ENCODE results near the gene MMS19. TPM values are rescaled to one million over a fixed set of nuclear protein-coding genes. Genes with fewer than 3 reads are reported as not detected.

Gene MMS19, protein sequence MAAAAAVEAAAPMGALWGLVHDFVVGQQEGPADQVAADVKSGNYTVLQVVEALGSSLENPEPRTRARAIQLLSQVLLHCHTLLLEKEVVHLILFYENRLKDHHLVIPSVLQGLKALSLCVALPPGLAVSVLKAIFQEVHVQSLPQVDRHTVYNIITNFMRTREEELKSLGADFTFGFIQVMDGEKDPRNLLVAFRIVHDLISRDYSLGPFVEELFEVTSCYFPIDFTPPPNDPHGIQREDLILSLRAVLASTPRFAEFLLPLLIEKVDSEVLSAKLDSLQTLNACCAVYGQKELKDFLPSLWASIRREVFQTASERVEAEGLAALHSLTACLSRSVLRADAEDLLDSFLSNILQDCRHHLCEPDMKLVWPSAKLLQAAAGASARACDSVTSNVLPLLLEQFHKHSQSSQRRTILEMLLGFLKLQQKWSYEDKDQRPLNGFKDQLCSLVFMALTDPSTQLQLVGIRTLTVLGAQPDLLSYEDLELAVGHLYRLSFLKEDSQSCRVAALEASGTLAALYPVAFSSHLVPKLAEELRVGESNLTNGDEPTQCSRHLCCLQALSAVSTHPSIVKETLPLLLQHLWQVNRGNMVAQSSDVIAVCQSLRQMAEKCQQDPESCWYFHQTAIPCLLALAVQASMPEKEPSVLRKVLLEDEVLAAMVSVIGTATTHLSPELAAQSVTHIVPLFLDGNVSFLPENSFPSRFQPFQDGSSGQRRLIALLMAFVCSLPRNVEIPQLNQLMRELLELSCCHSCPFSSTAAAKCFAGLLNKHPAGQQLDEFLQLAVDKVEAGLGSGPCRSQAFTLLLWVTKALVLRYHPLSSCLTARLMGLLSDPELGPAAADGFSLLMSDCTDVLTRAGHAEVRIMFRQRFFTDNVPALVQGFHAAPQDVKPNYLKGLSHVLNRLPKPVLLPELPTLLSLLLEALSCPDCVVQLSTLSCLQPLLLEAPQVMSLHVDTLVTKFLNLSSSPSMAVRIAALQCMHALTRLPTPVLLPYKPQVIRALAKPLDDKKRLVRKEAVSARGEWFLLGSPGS
- total RNA-seq (2014; rRNA removed; shearing (Covaris generic)): 60.5 and 71.3 TPM in 2 replicates

DNA sequence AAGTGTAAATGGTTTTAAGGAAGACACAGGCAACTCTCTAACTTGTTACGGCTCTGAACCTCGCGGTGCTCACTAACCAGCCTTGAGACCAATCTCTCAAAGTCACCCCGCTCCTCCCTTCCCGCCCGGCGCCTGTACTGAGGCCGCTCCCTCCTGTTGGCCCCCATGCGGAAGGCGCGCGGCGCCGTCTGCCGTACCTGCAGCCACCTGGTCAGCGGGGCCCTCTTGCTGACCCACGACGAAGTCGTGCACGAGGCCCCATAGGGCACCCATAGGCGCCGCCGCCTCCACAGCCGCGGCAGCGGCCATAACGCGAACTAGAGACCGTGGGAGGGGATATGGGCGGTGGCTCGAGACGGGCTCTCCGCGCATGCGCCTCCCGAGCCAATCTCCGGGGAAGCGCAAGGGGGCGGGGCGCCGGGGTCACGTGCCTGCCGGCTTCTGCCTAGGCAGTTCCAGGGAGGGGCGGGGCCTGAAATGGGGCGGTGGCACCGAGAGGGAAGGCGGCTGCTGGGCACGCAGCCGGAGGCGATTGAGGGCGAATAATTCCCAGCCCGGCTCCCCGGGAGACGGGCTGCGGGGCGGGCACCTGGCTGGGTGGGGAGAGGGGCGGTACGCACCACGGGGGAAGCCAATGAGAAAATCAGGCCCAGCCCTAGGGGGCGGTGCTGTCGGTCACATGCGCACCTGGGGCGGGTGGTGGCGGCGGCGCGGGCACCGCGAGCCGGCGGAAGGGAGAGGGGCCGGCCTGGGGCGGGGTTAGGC lies at the start of gene MMS19:
Gene MMS19, minus strand, starts transcription at position 347 of the 765 bp plus-strand sequence. Its CDS starts 38 bp downstream, at position 309.
- Histone ChIP-seq H3K27ac (peak within 1 kb of the TSS; percentile 14), H3K9me3 (replicated peaks) (no peaks in the 10 kb centered on the region), H3K4me3 (peak within 1 kb of the TSS; percentile 73), H3K4me1 (replicated peaks) (peaks cover 9% of the 10 kb centered on the region; the same call in 1 of the 2 replicates), H3K36me3 (0 out of 2 replicates have a peak, but pooled peaks cover 15% of the 10 kb centered on the region), H3K27me3 (replicated peaks) (no peaks in the 10 kb centered on the region)
- DNase-seq (ENCODE audit: low read depth in 1 of 2, low spot score in 2 of 2): peak; percentile 96 to 100

DNA sequence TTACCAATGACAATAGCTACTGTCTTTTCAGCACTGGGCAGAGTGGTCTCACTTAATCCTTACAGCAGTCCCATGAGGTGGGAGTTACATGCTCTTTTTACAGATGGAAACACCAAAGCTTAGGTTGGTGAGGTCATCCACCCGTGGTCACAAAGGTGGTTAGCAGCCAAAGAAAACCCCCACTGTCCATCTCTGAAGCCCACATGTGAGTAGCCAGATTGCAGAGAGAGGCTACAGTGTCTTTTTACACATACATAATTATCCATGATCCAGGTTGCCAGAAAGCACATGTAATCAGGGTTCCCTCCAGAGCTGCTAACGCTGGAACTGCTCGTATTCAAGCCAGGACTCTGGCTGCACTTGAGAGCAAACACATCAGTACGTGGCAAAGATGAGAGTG lies 49.7 kb upstream of the MMS19 start:
- no peaks in the 10 kb centered on the region for H3K27me3 ChIP-seq (replicated peaks)
- DNase-seq (ENCODE audit: low read depth in 1 of 2, low spot score in 2 of 2): no peak
- H3K4me3 ChIP-seq: no peak overlapping the region
- H3K4me1 ChIP-seq (replicated peaks): peaks cover 9% of the 10 kb centered on the region
- no peak overlapping the region for H3K27ac ChIP-seq
- no peaks in the 10 kb centered on the region for H3K36me3 ChIP-seq
- H3K9me3 ChIP-seq (replicated peaks): no peaks in the 10 kb centered on the region

DNA sequence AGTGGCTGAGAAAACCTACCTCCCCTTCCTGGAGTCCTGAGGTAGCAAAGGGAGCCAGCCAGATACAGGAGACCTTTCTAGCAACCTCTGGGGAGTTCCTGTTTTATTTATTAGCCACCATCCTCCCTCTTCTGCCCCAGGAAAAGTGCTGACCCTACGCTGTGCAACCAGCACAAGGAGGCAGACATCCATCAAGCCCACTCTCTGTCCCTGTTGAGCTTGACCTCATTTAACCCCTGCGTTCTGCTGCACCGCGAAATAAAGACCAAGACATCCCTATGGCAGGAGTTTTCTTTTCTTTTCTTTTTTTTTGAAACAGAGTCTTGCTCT lies 49.0 kb upstream of the MMS19 start:
- Histone ChIP-seq H3K4me1 (replicated peaks) (peaks cover 16% of the 10 kb centered on the region), H3K4me3 (no peak overlapping the region), H3K9me3 (replicated peaks) (no peaks in the 10 kb centered on the region), H3K27ac (no peak overlapping the region), H3K27me3 (replicated peaks) (no peaks in the 10 kb centered on the region), H3K36me3 (no peaks in the 10 kb centered on the region)
- DNase-seq (ENCODE audit: low read depth in 1 of 2, low spot score in 2 of 2): no peak

DNA sequence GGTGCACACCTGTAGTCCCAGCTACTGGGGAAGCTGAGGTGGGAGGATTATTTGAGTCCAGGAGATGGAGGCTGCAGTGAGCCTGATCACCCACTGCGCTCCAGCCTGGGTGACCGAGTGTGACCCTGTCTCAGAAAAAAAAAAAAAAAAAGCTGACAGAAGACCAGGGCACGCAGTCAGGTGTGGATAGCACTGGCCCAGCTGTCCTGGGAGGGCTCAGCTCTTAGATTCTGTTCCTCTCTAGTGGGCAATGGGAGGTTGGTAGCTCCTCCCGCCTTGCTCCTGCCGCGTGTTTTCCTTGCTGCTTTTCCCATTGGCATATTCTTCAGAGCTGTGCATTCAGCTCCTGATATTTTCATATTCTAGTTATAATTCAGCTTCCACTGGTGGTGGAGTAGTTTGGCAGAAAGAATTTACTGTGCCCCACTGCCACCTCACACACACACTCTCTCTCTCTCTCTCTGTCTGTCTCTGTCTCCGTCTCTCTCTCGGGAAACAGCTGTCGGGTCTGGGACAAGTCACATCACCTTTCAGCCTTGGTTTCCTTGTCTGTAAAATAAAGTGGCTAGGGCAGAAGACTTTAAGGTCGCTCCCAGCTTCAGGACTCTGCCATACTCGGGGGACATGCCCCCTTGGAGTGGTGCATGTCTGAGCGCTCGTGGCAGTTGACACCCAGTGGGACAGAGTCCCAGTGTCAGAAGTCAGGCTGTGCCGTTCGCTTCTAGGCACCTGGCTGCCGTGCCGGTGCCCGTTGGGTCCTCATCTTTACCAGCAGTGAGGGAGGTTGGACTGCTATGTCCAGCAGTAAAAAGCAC lies 48.4 kb upstream of the MMS19 start:
- Histone ChIP-seq H3K27me3 (replicated peaks) (no peaks in the 10 kb centered on the region), H3K27ac (no peak overlapping the region), H3K4me1 (replicated peaks) (peaks cover 22% of the 10 kb centered on the region), H3K36me3 (no peaks in the 10 kb centered on the region), H3K9me3 (replicated peaks) (no peaks in the 10 kb centered on the region), H3K4me3 (no peak overlapping the region)
- no peak for DNase-seq (ENCODE audit: low read depth in 1 of 2, low spot score in 2 of 2)

DNA sequence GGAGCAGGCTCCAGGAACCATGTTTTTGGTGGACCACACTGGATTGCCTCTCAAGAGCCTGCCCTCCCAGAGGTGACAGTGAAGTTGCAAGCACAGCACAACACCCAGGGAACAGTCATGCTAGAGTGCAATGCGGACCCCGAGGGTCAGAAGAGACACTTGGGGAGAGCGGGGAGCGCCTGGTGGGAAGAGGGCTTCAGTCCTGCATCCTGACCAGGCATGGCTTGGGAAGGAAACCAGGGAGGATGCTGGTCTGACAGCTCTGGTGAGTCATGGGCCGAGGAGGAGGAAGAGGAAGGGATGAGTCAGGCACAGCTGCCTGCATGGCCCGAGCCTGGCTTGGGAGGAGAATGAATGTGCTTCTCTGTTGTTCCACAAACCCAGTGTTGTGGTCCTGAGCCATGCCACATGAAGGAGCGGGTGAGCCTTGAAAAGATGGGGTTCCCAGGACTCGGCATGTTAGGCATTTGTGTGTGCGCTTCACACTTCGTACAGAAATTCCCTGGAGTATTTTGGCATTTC lies 44.9 kb upstream of the MMS19 start:
- Histone ChIP-seq H3K36me3 (no peaks in the 10 kb centered on the region), H3K4me3 (no peak overlapping the region), H3K9me3 (replicated peaks) (no peaks in the 10 kb centered on the region), H3K4me1 (replicated peaks) (peaks cover 25% of the 10 kb centered on the region), H3K27me3 (replicated peaks) (no peaks in the 10 kb centered on the region), H3K27ac (peak overlapping the region; percentile 71)
- peak; percentile 83 to 93 for DNase-seq (ENCODE audit: low read depth in 1 of 2, low spot score in 2 of 2)

DNA sequence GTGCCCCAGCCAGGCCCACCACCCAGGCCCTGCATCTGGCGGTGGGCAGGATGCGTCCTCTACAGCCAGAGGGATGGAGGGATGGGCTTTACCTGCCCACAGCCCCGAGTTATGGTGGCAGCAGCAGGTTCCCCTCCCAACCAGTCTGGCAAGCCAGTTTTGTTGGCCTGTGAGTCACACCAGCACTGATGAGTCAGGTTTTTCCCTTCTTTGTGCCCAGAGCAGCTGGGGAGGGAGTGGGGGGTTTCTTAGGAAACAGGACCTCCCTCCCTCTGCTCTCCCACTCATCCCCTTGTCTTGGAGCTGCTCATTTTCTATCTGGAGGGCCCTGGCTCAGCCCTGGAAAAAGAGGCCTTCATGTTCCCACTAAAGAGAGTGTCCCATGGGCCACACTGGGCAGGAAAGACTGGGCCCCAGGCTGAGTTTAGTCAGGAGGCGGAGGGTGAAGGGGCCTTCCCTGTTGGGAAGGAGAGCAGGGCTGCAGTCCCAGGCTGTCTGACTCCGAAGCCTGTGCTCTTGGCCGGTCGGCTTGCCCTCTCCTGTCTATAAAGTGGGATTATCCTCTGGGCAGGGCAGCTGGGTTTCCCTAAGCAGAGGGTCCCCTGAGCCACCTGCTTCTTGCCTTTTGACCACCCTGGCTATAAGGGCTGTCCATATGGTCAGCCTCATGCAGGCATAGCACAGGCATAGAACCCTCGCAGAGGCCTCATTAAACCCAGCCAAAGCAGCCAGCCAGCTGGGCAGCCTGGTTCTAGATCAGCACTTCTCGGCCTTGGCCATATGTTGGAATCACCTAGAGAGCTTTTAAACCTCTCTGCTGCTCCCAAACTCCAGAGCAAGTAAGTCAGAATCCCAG lies 44.2 kb upstream of the MMS19 start:
- peak; percentile 86 to 90 for DNase-seq (ENCODE audit: low read depth in 1 of 2, low spot score in 2 of 2)
- no peaks in the 10 kb centered on the region for H3K36me3 ChIP-seq
- H3K4me3 ChIP-seq: no peak overlapping the region
- no peaks in the 10 kb centered on the region for H3K27me3 ChIP-seq (replicated peaks)
- H3K9me3 ChIP-seq (replicated peaks): no peaks in the 10 kb centered on the region
- H3K4me1 ChIP-seq (replicated peaks): peaks cover 25% of the 10 kb centered on the region
- H3K27ac ChIP-seq: peak overlapping the region; percentile 71

DNA sequence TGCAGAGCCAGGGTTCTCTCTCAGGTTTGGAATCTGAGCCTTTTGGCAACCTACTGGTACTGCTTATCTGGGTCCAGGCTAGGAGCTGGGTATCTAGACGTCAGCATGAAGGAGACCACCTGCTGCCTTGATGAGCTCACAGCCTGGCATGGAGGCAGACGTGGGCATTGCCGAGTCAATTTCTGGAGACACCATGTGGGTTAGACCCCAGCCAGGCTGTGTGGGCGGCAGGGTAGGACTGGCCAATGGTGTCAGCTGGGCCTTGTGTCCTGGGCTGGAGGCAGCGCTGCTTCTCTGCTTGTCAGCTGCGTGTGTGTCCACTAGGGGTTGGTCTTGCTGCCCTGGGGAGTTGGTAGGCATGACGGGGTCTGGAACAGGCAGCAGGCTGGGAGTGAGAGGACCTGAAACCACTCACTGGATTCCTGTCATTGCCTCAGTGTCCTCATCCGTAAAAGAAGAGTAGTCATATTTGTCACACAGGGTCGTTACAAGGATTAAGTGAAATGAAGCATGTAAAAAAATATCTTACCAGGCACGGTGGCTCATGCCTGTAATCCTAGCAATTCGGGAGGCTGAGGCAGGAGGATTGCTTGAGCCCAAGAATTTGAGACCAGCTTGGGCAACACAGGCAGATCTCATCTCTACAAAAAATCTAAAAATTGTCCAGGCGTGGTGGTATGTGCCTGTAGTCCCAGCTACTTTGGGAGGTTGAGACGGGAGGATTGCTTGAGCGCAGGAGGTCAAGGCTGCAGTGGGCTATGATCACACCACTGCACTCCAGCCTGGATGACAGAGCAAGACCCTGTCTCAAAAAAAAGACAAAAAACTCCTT lies 42.7 kb upstream of the MMS19 start:
- Histone ChIP-seq H3K4me1 (replicated peaks) (peaks cover 25% of the 10 kb centered on the region), H3K9me3 (replicated peaks) (no peaks in the 10 kb centered on the region), H3K27me3 (replicated peaks) (no peaks in the 10 kb centered on the region), H3K27ac (no peak overlapping the region), H3K4me3 (no peak overlapping the region), H3K36me3 (no peaks in the 10 kb centered on the region)
- no peak for DNase-seq (ENCODE audit: low read depth in 1 of 2, low spot score in 2 of 2)

DNA sequence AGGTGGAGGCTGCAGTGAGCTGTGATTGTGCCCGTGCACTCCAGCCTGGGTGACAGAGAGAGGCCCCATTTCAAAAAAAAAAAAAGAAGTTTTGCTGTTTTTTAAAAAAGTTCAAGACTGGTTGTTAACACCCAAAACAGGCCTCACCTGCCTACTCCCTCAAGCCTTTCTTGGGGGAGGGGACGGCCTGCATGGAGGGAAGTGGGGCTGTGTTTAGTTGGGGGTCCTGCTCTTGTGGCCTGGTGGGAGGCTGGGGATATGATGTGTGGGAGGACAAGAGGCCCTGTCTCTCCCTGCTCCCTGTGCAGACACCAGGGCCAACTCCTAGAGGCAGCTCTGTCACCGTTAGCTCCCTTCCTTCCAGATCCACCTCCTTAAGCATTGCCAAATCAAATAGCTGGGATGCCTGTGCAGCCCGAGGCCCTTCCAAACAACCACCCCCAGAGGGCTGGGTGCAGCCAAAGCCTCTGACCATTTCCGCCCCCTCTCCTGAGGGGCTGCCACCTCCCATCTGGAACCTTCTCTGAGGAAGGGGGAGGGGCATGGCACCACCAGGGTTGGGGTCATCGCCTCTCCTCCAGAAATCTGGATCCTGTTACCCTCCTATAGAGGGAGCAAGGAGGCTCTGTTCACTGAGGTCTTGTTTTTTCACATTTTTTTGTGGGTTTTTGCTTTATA lies 41.4 kb upstream of the MMS19 start:
- no peak overlapping the region for H3K4me3 ChIP-seq
- H3K4me1 ChIP-seq (replicated peaks): peaks cover 25% of the 10 kb centered on the region
- H3K9me3 ChIP-seq (replicated peaks): no peaks in the 10 kb centered on the region
- no peak overlapping the region for H3K27ac ChIP-seq
- no peaks in the 10 kb centered on the region for H3K27me3 ChIP-seq (replicated peaks)
- DNase-seq (ENCODE audit: low read depth in 1 of 2, low spot score in 2 of 2): no peak
- H3K36me3 ChIP-seq: no peaks in the 10 kb centered on the region

DNA sequence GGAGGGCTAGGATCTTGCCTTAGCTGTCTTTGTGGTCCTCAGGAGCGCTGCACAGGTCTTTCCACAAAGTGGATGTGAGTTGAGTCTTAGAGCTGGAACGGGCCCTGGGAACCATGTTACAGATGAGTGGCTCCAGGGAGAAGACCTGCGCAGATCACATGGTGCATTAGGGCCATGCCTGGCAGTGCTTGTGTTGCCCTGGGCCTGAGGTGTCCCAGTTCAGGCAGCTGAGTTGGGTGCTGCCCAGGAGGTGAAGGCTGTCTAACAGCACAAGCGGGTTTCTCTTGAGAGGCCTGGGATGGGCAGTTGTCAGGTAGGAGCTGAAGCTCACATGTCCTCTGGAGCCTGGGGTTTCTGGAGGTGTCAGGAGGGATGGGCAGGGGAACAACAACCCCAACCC lies 40.6 kb upstream of the MMS19 start:
- no peak overlapping the region for H3K27ac ChIP-seq
- no peaks in the 10 kb centered on the region for H3K27me3 ChIP-seq (replicated peaks)
- H3K4me1 ChIP-seq (replicated peaks): peaks cover 25% of the 10 kb centered on the region
- no peak overlapping the region for H3K4me3 ChIP-seq
- H3K36me3 ChIP-seq: no peaks in the 10 kb centered on the region
- H3K9me3 ChIP-seq (replicated peaks): no peaks in the 10 kb centered on the region
- DNase-seq (ENCODE audit: low read depth in 1 of 2, low spot score in 2 of 2): no peak

DNA sequence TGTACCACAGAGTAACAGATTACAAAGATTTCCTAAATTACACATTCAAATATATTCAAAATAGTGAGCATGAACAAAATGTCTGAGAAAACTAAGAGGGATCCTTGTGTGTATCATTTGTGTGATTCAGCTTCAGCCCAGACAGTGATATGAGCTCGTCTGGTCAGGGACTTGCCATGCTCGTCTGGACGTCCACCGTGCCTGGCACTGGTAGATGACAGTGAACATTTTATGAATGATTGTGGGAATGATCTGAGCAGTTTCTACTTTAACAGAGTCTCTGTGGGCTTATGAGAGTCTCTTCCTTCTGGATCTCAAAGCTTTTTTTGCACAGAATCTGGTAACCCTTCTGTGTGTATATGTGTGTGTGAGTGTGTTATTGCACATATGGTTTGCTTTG lies 40.2 kb upstream of the MMS19 start:
- H3K4me1 ChIP-seq (replicated peaks): peaks cover 23% of the 10 kb centered on the region
- no peaks in the 10 kb centered on the region for H3K27me3 ChIP-seq (replicated peaks)
- no peaks in the 10 kb centered on the region for H3K36me3 ChIP-seq
- DNase-seq (ENCODE audit: low read depth in 1 of 2, low spot score in 2 of 2): no peak
- H3K4me3 ChIP-seq: no peak overlapping the region
- H3K27ac ChIP-seq: no peak overlapping the region
- H3K9me3 ChIP-seq (replicated peaks): no peaks in the 10 kb centered on the region

All from SJSA1 (cell line).